Erythroblast (primary cell): ENCODE data around the gene STX8.

Experiments used
- GATA1 ChIP-seq: IDR thresholded peaks from 2 replicates; pipeline ENCODE4 v1.6.1; 2011; ENCODE audit warnings: low read depth, mild to moderate bottlenecking, control low read depth, low read length, moderate library complexity
- POLR2A ChIP-seq: IDR thresholded peaks from 2 replicates; pipeline ENCODE4 v1.6.1; 2011; ENCODE audit warnings: mild to moderate bottlenecking, low read length

DNA sequence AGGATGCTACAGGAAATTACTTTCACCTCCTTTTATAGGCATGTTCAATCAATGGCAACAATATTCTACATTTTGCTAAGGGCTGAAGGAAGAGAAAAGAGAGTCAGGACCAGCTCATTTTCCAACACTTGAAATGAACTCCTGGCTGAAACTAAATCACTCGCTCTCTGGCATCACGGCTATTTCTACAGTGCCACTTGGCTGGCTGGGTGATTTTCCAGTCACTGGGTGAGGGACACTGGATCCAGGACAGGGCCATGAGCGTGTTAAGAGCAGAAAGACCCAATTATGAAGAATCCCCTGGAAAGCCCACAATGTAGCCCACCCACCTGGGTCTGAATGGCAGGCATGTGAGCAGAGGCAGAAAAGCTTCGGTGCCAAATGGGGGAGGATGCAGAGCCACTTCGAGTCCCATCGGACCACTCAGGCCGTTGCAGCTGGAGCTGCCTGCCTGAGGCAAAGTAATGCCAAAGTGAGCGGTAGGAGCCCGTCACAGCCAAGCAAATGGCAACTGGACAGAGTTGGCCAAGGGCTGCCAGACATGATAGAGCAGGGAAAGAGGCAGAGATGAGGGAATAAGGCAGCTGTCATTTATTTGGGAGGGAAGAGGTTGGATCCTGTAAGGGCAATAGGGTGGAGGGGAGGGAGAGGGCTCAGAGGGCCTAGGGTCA, 246.2 kb downstream of the STX8 start:
- no peak for TF ChIP-seq POLR2A
- no peak for TF ChIP-seq GATA1
